MM.1S (cell line): ENCODE measurements around the gene BBIP1.

Source experiments
- CTCF ChIP-seq: fragments of 300-600 bp; sonication (generic); IDR thresholded peaks from 2 replicates; pipeline ENCODE4 v1.5.1; 2016; ENCODE audit warnings: antibody characterized with exemption, low read length, mixed read lengths
- EZH2 ChIP-seq: fragments of 300-600 bp; sonication (generic); optimal IDR thresholded peaks from 2 replicates; pipeline ENCODE3; 2017; ENCODE audit warnings: low read depth, mild to moderate bottlenecking, antibody characterized with exemption, low read length, mixed read lengths
- EZH2phosphoT487 ChIP-seq: fragments of 300-600 bp; sonication (generic); IDR thresholded peaks from 2 replicates; pipeline ENCODE4 v1.6.1; 2018; ENCODE audit warnings: antibody characterized with exemption, low read length

- TF ChIP-seq CTCF (no peak), EZH2phosphoT487 (no peak), EZH2 (no peak)
Measured at GRCh38 chr10:110900983-110901382, 18.0 kb downstream of the BBIP1 start.
